Vagina (tissue), 2 donors: ENCODE results near the gene PDE3B.

ENCODE experiments used
- POLR2A ChIP-seq, 2 donors: fragments of 450-650 bp; IDR thresholded peaks; one replicate each; pipeline ENCODE4 v1.6.1; 2017; ENCODE audit warnings: antibody characterized with exemption in 2 of 2, mild to moderate bottlenecking in 2 of 2, moderate library complexity in 2 of 2
- POLR2AphosphoS5 ChIP-seq, 2 donors: sonication (generic); formaldehyde crosslinking; IDR thresholded peaks; one replicate each; pipeline ENCODE4 v1.9.0; 2017; ENCODE audit warnings: antibody characterized with exemption in 2 of 2, mild to moderate bottlenecking in 2 of 2, low read depth in 1 of 2; ENCODE audit not compliant: insufficient read depth in 1 of 2
- TF ChIP-seq, protein P1 (sequence below), 3 experiments: fragments of 450-650 bp in 2 of 3; fragments of 200-600 bp in 1 of 3; sonication (generic) in 1 of 3; IDR thresholded peaks; one replicate each; pipeline ENCODE4 v1.5.1; 2017 to 2019; ENCODE audit warnings: antibody characterized with exemption in 3 of 3, mild to moderate bottlenecking in 2 of 3, moderate library complexity in 2 of 3

DNA sequence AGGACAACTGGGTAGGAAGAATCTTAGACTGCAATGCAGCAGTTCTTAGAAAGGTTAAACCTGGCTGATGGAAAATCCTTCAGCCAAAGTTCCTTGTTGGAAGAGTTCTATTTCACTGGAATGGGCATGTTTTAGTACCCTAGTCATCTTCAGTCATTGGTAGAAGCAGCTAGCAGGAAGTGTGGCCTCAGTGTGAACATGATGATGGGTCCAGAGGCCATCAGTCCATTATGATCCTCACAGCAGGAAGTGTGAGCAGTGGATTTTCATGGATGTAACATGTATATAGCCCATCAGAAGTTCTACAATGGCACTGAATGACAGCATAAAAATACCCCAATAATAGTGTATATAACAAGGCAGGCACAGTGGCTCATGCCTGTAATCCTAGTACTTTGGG, 35.9 kb upstream of the PDE3B start:
- TF ChIP-seq, protein P1, sequence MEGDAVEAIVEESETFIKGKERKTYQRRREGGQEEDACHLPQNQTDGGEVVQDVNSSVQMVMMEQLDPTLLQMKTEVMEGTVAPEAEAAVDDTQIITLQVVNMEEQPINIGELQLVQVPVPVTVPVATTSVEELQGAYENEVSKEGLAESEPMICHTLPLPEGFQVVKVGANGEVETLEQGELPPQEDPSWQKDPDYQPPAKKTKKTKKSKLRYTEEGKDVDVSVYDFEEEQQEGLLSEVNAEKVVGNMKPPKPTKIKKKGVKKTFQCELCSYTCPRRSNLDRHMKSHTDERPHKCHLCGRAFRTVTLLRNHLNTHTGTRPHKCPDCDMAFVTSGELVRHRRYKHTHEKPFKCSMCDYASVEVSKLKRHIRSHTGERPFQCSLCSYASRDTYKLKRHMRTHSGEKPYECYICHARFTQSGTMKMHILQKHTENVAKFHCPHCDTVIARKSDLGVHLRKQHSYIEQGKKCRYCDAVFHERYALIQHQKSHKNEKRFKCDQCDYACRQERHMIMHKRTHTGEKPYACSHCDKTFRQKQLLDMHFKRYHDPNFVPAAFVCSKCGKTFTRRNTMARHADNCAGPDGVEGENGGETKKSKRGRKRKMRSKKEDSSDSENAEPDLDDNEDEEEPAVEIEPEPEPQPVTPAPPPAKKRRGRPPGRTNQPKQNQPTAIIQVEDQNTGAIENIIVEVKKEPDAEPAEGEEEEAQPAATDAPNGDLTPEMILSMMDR (IDR thresholded peaks at IDR 0.05) = no peak
- TF ChIP-seq POLR2A (IDR thresholded peaks at IDR 0.05) (no peak), POLR2AphosphoS5 (IDR thresholded peaks at IDR 0.05; ENCODE audit: insufficient read depth in 1 of 2, low read depth in 1 of 2) (no peak)
